ENCODE results near the gene SLC23A2.
A peak's percentile ranks its signal among the peaks of the same experiment; 100 is the strongest.

The SLC23A2 gene

GRCh38 chr20:4973330-4974097 lies 27.8 kb downstream of the SLC23A2 start:
- peak; percentile 25 for DNase-seq (ENCODE audit: low read depth)
- TF ChIP-seq MYC (IDR thresholded peaks at IDR 0.05; ENCODE audit: low read depth, low read length) (no peak), MAX (IDR thresholded peaks at IDR 0.05; ENCODE audit: low read depth, low read length) (no peak), POLR2A (IDR thresholded peaks at IDR 0.05; ENCODE audit: extremely low read depth, insufficient read length) (no peak), CTCF (IDR thresholded peaks at IDR 0.05; ENCODE audit: low read depth, low read length) (no peak)
- H3K4me3 ChIP-seq (ENCODE audit: low read depth, low read length) = no peak overlapping the region

- H3K4me3 ChIP-seq (ENCODE audit: low read depth, low read length) = no peak overlapping the region
- no peak for TF ChIP-seq MAX (IDR thresholded peaks at IDR 0.05; ENCODE audit: low read depth, low read length)
- no peak for TF ChIP-seq CTCF (IDR thresholded peaks at IDR 0.05; ENCODE audit: low read depth, low read length)
- no peak for TF ChIP-seq POLR2A (IDR thresholded peaks at IDR 0.05; ENCODE audit: extremely low read depth, insufficient read length)
- TF ChIP-seq MYC (IDR thresholded peaks at IDR 0.05; ENCODE audit: low read depth, low read length) = no peak
Observed at GRCh38 chr20:4972506-4973251, 28.6 kb downstream of the SLC23A2 start.

GRCh38 chr20:4971064-4971463 lies 30.2 kb downstream of the SLC23A2 start:
- DNase-seq (ENCODE audit: low read depth) = no peak
- no peak overlapping the region for H3K4me3 ChIP-seq (ENCODE audit: low read depth, low read length)
- TF ChIP-seq MYC (IDR thresholded peaks at IDR 0.05; ENCODE audit: low read depth, low read length) (no peak), POLR2A (IDR thresholded peaks at IDR 0.05; ENCODE audit: extremely low read depth, insufficient read length) (no peak), MAX (IDR thresholded peaks at IDR 0.05; ENCODE audit: low read depth, low read length) (no peak), CTCF (IDR thresholded peaks at IDR 0.05; ENCODE audit: low read depth, low read length) (no peak)

More at GRCh38 chr20:4972506-4973251, 28.6 kb downstream of the SLC23A2 start:
- no peak for DNase-seq (ENCODE audit: low read depth)

- no peak for DNase-seq (ENCODE audit: low read depth)
- H3K4me3 ChIP-seq (ENCODE audit: low read depth, low read length) = no peak overlapping the region
- no peak for TF ChIP-seq MYC (IDR thresholded peaks at IDR 0.05; ENCODE audit: low read depth, low read length)
- no peak for TF ChIP-seq POLR2A (IDR thresholded peaks at IDR 0.05; ENCODE audit: extremely low read depth, insufficient read length)
- TF ChIP-seq MAX (IDR thresholded peaks at IDR 0.05; ENCODE audit: low read depth, low read length) = no peak
- no peak for TF ChIP-seq CTCF (IDR thresholded peaks at IDR 0.05; ENCODE audit: low read depth, low read length)
Observed at GRCh38 chr20:4967752-4968477, 33.4 kb downstream of the SLC23A2 start.

- DNase-seq (ENCODE audit: low read depth) = no peak
- TF ChIP-seq MAX (IDR thresholded peaks at IDR 0.05; ENCODE audit: low read depth, low read length) = no peak
- TF ChIP-seq CTCF (IDR thresholded peaks at IDR 0.05; ENCODE audit: low read depth, low read length) = no peak
- no peak for TF ChIP-seq POLR2A (IDR thresholded peaks at IDR 0.05; ENCODE audit: extremely low read depth, insufficient read length)
- H3K4me3 ChIP-seq (ENCODE audit: low read depth, low read length) = no peak overlapping the region
Observed at GRCh38 chr20:4966826-4967751, 34.2 kb downstream of the SLC23A2 start.

Measured in NB4 (cell line).